Endothelial cell of umbilical vein (primary cell): ENCODE data around the gene UBA6.

ENCODE experiments used
- MYC ChIP-seq: IDR thresholded peaks from one replicate; pipeline ENCODE4 v1.6.1; 2011; ENCODE audit warnings: mild to moderate bottlenecking, low read depth, low read length
- POLR2A ChIP-seq: IDR thresholded peaks from 2 replicates; pipeline ENCODE4 v1.6.1; 2012; ENCODE audit warnings: low read depth, mild to moderate bottlenecking, control low read depth, low read length
- POLR2AphosphoS5 ChIP-seq: IDR thresholded peaks from 2 replicates; pipeline ENCODE4 v1.6.1; 2012; ENCODE audit warnings: low read depth, mild to moderate bottlenecking, control low read depth, low read length, moderate library complexity; ENCODE audit not compliant: insufficient read depth
- TF ChIP-seq, protein P1 (sequence below), 2 donors: IDR thresholded peaks; 1 replicate in 1 of 2; 2 replicates in 1 of 2; pipeline ENCODE4 v1.5.1; 2011; ENCODE audit warnings: low read length in 2 of 2, mild to moderate bottlenecking in 2 of 2, moderate library complexity in 2 of 2, control low read depth in 1 of 2, inconsistent platforms in 1 of 2, low read depth in 1 of 2; ENCODE audit not compliant: insufficient read depth in 1 of 2; ENCODE audit errors: extremely low read depth in 1 of 2
- TF ChIP-seq, protein P2 (sequence below): IDR thresholded peaks from 2 replicates; pipeline ENCODE4 v1.6.1; 2011; ENCODE audit not compliant: insufficient read depth, insufficient read length

DNA sequence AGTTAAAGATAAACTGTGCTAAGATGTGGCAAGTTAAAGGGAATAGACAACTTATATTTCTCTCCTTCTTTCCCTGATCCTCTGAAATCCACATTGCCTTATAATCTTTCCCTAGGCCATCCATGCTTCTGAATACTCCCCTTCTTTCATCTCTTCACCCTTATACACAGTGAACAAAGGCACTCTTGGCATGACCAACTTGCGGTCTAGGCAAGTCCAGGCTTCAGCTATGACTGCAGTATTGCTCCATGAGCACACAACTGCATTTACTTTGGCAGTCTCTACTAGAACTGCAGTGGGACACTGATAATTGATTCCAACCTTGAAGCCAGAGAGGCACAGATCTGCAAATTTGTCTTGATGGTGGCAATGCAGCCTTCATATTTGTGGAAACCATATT lies 24.2 kb upstream of the UBA6 start:
- TF ChIP-seq, protein P1, sequence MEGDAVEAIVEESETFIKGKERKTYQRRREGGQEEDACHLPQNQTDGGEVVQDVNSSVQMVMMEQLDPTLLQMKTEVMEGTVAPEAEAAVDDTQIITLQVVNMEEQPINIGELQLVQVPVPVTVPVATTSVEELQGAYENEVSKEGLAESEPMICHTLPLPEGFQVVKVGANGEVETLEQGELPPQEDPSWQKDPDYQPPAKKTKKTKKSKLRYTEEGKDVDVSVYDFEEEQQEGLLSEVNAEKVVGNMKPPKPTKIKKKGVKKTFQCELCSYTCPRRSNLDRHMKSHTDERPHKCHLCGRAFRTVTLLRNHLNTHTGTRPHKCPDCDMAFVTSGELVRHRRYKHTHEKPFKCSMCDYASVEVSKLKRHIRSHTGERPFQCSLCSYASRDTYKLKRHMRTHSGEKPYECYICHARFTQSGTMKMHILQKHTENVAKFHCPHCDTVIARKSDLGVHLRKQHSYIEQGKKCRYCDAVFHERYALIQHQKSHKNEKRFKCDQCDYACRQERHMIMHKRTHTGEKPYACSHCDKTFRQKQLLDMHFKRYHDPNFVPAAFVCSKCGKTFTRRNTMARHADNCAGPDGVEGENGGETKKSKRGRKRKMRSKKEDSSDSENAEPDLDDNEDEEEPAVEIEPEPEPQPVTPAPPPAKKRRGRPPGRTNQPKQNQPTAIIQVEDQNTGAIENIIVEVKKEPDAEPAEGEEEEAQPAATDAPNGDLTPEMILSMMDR (IDR thresholded peaks at IDR 0.05; ENCODE audit: extremely low read depth in 1 of 2, insufficient read depth in 1 of 2, low read depth in 1 of 2, low read length in 2 of 2), result no peak
- no peak for TF ChIP-seq POLR2AphosphoS5
- TF ChIP-seq, protein P2, sequence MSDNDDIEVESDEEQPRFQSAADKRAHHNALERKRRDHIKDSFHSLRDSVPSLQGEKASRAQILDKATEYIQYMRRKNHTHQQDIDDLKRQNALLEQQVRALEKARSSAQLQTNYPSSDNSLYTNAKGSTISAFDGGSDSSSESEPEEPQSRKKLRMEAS, result no peak
- no peak for TF ChIP-seq POLR2A
- no peak for TF ChIP-seq MYC
